Dendritic cell treated with granulocyte-macrophage colony-stimulating factor and Interleukin-4, amounts not matched to agents 40 ng/mL and 50 ng/mL, for 4 days (primary cell): Measurements from ENCODE around the gene TSHZ1.
"Not testable (repeated sequence)": the region's sequence is repeated elsewhere in the genome, so short reads cannot be mapped to it uniquely, and the experiment has no call there.

Source experiments
- H3K27ac Mint-ChIP-seq: one replicate; pipeline ENCODE4 v1.8.0; 2022; ENCODE audit warnings: mild to moderate bottlenecking, mixed read lengths
- H3K27me3 Mint-ChIP-seq: one replicate; pipeline ENCODE4 v1.8.0; 2022; ENCODE audit warnings: mild to moderate bottlenecking, mixed read lengths
- H3K36me3 Mint-ChIP-seq: one replicate; pipeline ENCODE4 v1.8.0; 2022; ENCODE audit warnings: low read depth, mixed read lengths
- H3K4me1 Mint-ChIP-seq: one replicate; pipeline ENCODE4 v1.8.0; 2022; ENCODE audit warnings: low read depth, mixed read lengths
- H3K4me3 Mint-ChIP-seq: one replicate; pipeline ENCODE4 v1.8.0; 2022; ENCODE audit warnings: mild to moderate bottlenecking, moderate library complexity, mixed read lengths
- H3K9me3 Mint-ChIP-seq: one replicate; pipeline ENCODE4 v1.8.0; 2022; ENCODE audit warnings: mixed read lengths
- intact Hi-C: fragments of 100-400 bp; cut with micrococcal nuclease; formaldehyde crosslinking; loops from one replicate; pipeline ENCODE4 v1.15.0; 2022

Gene TSHZ1

DNA sequence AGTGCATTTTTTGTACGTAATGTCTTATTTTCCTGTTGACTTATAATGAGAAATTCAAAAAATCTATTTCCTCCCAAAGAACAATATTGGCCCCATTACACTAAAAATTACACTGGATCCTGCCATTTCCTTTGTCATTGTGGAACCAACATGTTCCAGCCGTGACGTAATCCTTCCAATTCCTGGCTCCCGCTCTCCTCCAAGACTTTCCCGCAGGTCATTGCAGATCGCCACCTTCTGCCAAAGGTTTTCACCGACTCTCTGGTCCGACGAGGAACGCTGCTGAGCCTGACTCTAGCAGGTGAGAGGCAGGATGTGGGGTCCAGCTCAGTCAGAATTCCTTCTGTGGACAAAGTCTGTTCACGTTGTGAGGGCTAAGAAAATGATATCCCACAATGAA, 39.7 kb upstream of the TSHZ1 start:
- no peak overlapping the region for H3K4me3 Mint-ChIP-seq

DNA sequence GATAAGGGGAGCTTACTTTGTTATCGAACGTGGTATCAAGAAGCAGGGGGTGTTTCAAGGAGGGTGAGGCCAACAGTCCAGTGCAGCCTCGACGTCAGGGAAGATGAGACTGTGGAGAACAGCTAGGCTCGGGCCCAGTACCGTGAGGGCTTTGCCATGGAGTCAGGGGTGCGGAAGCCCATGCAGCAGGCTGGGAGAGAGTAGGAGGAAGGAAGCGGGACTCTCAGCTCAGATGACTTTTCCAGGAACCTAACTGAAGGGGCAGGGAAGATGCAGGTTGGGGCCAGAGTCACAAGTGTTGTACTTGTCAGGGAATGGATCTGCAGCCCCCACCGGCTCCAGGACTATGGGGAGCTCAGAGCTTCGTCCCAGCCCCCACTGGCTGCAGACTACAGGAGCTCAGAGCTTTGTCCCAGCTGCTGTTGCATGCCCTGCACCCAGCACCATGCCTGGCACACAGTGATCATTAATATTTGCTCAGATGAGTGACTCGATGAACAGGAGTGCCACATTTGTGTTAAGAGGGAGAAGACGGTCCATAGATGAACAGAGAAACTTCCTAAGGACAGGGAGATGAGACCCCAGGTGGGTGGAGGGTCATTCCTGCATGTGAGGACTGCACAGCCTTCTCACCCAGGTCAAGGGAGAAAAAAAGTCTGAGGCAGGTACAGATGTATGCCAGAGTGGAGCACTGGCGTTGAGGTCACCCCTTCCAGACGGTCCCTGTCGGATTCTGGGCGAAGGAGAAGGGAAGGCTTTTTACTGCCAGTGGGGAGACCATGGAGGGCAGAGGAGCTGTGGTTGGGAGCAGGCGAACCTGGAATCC, 38.1 kb upstream of the TSHZ1 start:
- Mint-ChIP-seq H3K4me3 (no peak overlapping the region), H3K27me3 (peaks cover 12% of the 10 kb centered on the region), H3K36me3 (no peaks in the 10 kb centered on the region)

More for the DNA sequence above, 39.7 kb upstream of the TSHZ1 start:
- Mint-ChIP-seq H3K27ac (no peak overlapping the region), H3K36me3 (no peaks in the 10 kb centered on the region), H3K4me1 (peaks cover 16% of the 10 kb centered on the region), H3K9me3 (no peaks in the 10 kb centered on the region), H3K27me3 (peaks cover 17% of the 10 kb centered on the region)
- intact Hi-C loops = no loop called here

GRCh38 chr18:75173125-75173432, 37.5 kb upstream of the TSHZ1 start:
- no peaks in the 10 kb centered on the region for H3K9me3 Mint-ChIP-seq
- intact Hi-C loops = no loop called here
- H3K4me3 Mint-ChIP-seq = no peak overlapping the region
- H3K36me3 Mint-ChIP-seq = no peaks in the 10 kb centered on the region
- peaks cover 10% of the 10 kb centered on the region for H3K27me3 Mint-ChIP-seq
- no peak overlapping the region for H3K27ac Mint-ChIP-seq
- H3K4me1 Mint-ChIP-seq = peaks cover 16% of the 10 kb centered on the region

More for the DNA sequence above, 38.1 kb upstream of the TSHZ1 start:
- H3K9me3 Mint-ChIP-seq = no peaks in the 10 kb centered on the region
- peaks cover 16% of the 10 kb centered on the region for H3K4me1 Mint-ChIP-seq
- H3K27ac Mint-ChIP-seq = no peak overlapping the region
- intact Hi-C loops = no loop called here

DNA sequence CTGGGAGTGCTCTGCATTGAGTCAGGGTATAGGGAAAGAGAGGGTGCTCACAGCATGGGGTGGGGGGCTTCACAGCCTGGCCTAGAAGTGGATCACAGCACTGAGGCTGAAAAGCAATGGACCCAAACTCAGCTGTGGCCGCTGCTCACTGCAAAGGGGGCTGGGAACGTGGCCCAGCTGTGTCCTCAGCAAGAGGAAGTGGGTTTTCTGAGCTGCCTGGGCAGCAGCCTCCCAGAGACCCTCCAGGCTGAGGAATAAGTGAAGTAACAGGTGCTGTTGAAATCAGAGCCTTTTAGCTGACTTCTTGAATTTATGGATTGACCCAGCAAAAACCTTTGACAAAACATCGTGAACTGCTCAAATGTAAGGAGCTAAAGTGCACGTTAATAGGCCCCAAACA, 36.9 kb upstream of the TSHZ1 start:
- Mint-ChIP-seq H3K27ac (no peak overlapping the region), H3K4me1 (peaks cover 16% of the 10 kb centered on the region), H3K9me3 (no peaks in the 10 kb centered on the region), H3K36me3 (no peaks in the 10 kb centered on the region), H3K4me3 (no peak overlapping the region), H3K27me3 (peaks cover 8% of the 10 kb centered on the region)
- intact Hi-C loops = no loop called here

DNA sequence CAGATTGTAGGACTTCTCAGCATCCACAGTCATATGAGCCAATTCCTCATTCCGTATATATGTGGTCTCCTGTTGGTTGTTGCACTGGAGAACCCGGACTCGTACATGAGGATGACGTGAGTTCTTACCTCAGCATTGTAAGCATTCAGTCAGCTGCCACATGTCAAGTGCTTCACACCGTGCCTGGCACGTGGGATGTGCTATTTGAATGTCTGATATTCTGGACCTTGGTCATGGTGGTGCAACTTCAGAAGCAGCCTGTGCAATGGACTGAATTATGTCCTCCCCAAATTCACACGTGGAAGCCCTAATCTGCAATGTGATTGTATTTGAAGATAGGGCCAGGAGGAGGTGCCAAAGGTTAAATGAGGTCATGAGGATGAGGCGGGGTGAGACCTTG, 33.7 kb upstream of the TSHZ1 start:
- Mint-ChIP-seq H3K27me3 (peaks cover 7% of the 10 kb centered on the region), H3K27ac (no peak overlapping the region), H3K4me3 (no peak overlapping the region), H3K9me3 (no peaks in the 10 kb centered on the region), H3K36me3 (no peaks in the 10 kb centered on the region), H3K4me1 (peaks cover 16% of the 10 kb centered on the region)
- intact Hi-C loops = no loop called here

- intact Hi-C loops = no loop called here
- Mint-ChIP-seq H3K4me1 (peaks cover 3% of the 10 kb centered on the region), H3K9me3 (no peaks in the 10 kb centered on the region), H3K27ac (no peak overlapping the region), H3K27me3 (peaks cover 2% of the 10 kb centered on the region), H3K4me3 (no peak overlapping the region), H3K36me3 (no peaks in the 10 kb centered on the region)
Measured at GRCh38 chr18:75178376-75178775, 32.2 kb upstream of the TSHZ1 start.

DNA sequence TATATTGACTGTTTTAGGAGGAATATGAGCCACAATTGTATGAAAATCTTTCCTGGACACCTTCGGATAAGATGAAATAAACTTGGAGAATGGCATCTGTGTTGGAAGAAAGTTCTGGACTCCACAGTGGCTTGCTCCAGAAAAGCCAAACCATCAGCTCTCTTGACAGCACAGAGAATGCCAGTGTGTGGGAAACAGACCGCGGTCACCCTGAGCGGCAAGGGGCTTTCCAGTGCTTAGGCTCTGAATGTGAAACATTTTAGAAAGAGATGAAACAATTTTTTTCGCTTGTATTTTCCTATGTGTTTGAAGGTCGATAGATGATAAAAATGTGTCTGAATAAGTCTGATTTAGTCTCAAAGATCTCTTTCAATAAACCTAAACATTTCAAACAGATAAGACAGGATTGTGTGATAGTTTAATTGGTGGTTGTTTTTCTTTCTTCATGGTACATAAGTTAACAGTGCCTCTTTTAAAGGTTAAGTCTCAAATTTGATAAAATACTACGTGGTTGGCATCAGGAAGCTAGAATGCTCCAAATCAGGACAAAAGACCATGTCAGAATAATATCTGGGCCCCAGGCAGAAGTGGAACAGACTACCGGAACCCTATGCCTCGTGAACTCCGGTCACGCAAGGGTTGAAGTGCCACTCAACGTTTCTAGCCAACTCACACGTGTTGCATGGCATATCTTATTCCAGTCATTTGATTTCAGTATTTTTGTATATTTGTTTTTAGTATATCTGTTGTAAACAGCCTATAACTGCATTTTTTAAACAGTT, 30.6 kb upstream of the TSHZ1 start:
- no peaks in the 10 kb centered on the region for H3K9me3 Mint-ChIP-seq
- H3K27ac Mint-ChIP-seq = no peak overlapping the region
- H3K27me3 Mint-ChIP-seq = peaks cover 2% of the 10 kb centered on the region
- H3K4me1 Mint-ChIP-seq = no peaks in the 10 kb centered on the region
- intact Hi-C loops = no loop called here
- no peak overlapping the region for H3K4me3 Mint-ChIP-seq
- no peaks in the 10 kb centered on the region for H3K36me3 Mint-ChIP-seq

DNA sequence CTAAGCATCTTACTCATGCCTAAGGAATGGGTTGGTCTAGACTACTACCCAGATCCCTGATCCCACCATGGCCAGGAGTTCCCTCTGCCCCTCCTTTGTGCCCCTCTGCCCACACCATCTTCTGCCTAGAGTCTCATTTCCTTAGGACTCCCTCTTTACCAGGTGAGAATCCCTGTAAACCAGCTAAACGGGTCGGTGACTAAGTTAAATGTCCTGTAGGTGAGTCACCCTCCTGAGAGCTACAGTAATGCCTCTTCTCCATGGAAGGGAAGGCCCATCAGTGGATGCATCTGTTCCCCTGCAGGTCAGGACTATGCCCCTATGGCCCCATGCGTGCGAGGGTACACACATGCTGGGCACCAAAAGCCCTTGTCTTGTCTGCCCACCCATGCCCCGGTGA, 27.1 kb upstream of the TSHZ1 start:
- H3K4me1 Mint-ChIP-seq = no peaks in the 10 kb centered on the region
- no peak overlapping the region for H3K27ac Mint-ChIP-seq
- no peak overlapping the region for H3K4me3 Mint-ChIP-seq
- intact Hi-C loops = no loop called here
- no peaks in the 10 kb centered on the region for H3K36me3 Mint-ChIP-seq
- peaks cover 2% of the 10 kb centered on the region for H3K27me3 Mint-ChIP-seq
- H3K9me3 Mint-ChIP-seq = peaks cover 14% of the 10 kb centered on the region

- peaks cover 15% of the 10 kb centered on the region for H3K9me3 Mint-ChIP-seq
- H3K27ac Mint-ChIP-seq = no peak overlapping the region
- H3K4me1 Mint-ChIP-seq = no peaks in the 10 kb centered on the region
- intact Hi-C loops = no loop called here
- peaks cover 2% of the 10 kb centered on the region for H3K27me3 Mint-ChIP-seq
- H3K4me3 Mint-ChIP-seq = no peak overlapping the region
- H3K36me3 Mint-ChIP-seq = no peaks in the 10 kb centered on the region
Measured at GRCh38 chr18:75183973-75184493, 26.6 kb upstream of the TSHZ1 start.

GRCh38 chr18:75185460-75185859, 25.1 kb upstream of the TSHZ1 start:
- H3K36me3 Mint-ChIP-seq = no peaks in the 10 kb centered on the region
- H3K4me1 Mint-ChIP-seq = no peaks in the 10 kb centered on the region
- intact Hi-C loops = no loop called here
- H3K27me3 Mint-ChIP-seq = peaks cover 2% of the 10 kb centered on the region
- H3K4me3 Mint-ChIP-seq = no peak overlapping the region
- H3K9me3 Mint-ChIP-seq = peaks cover 15% of the 10 kb centered on the region
- no peak overlapping the region for H3K27ac Mint-ChIP-seq

GRCh38 chr18:75187702-75188101, 22.9 kb upstream of the TSHZ1 start:
- peaks cover 15% of the 10 kb centered on the region for H3K9me3 Mint-ChIP-seq
- H3K4me1 Mint-ChIP-seq, H3K27ac Mint-ChIP-seq, H3K36me3 Mint-ChIP-seq, H3K4me3 Mint-ChIP-seq, H3K27me3 Mint-ChIP-seq, intact Hi-C loops: not testable (repeated sequence)

GRCh38 chr18:75189696-75190095, 20.9 kb upstream of the TSHZ1 start:
- H3K4me1 Mint-ChIP-seq = no peaks in the 10 kb centered on the region
- H3K9me3 Mint-ChIP-seq = peaks cover 15% of the 10 kb centered on the region
- intact Hi-C loops = loop anchor here (10.0 kb wide), 1 partner anchor 285 kb away; no protein-coding TSS in a partner anchor
- H3K4me3 Mint-ChIP-seq = no peak overlapping the region
- no peaks in the 10 kb centered on the region for H3K36me3 Mint-ChIP-seq
- no peaks in the 10 kb centered on the region for H3K27me3 Mint-ChIP-seq
- no peak overlapping the region for H3K27ac Mint-ChIP-seq

- H3K27me3 Mint-ChIP-seq = no peaks in the 10 kb centered on the region
- H3K4me1 Mint-ChIP-seq = no peaks in the 10 kb centered on the region
- peaks cover 7% of the 10 kb centered on the region for H3K9me3 Mint-ChIP-seq
- H3K4me3 Mint-ChIP-seq = no peak overlapping the region
- peaks cover 7% of the 10 kb centered on the region for H3K36me3 Mint-ChIP-seq
- intact Hi-C loops = loop anchor here (10.0 kb wide), 1 partner anchor 282 kb away; no protein-coding TSS in a partner anchor
- H3K27ac Mint-ChIP-seq = no peak overlapping the region
Measured at GRCh38 chr18:75192899-75193298, 17.7 kb upstream of the TSHZ1 start.

- H3K4me3 Mint-ChIP-seq = no peak overlapping the region
- intact Hi-C loops = loop anchor here (10.0 kb wide), 1 partner anchor 277 kb away; no protein-coding TSS in a partner anchor
- no peaks in the 10 kb centered on the region for H3K9me3 Mint-ChIP-seq
- H3K4me1 Mint-ChIP-seq = no peaks in the 10 kb centered on the region
- peaks cover 38% of the 10 kb centered on the region for H3K36me3 Mint-ChIP-seq
- H3K27ac Mint-ChIP-seq = no peak overlapping the region
- H3K27me3 Mint-ChIP-seq = no peaks in the 10 kb centered on the region
Measured at GRCh38 chr18:75198036-75198435, 12.6 kb upstream of the TSHZ1 start.
